Activated CD8-positive, alpha-beta T cell treated with anti-CD3 and anti-CD28 coated beads for 36 hours (primary cell): ENCODE data around the gene KDM4C. TPM values are rescaled to one million over a fixed set of nuclear protein-coding genes. Genes with fewer than 3 reads are reported as not detected.

Experiments
- ATAC-seq: fragments of 200-7000 bp; cut with Tn5 transposase; one replicate; pipeline ENCODE4 v1.10.0; 2021; ENCODE audit warnings: mild to moderate bottlenecking, moderate library complexity
- CTCF ChIA-PET: fragments of 350-600 bp; sonication (Branson Sonifier 250); formaldehyde crosslinking; loops from one replicate; lab custom pipeline; 2021; ENCODE audit warnings: antibody characterized with exemption; lab: Charles Lee
- POLR2A ChIA-PET: fragments of 350-600 bp; sonication (Branson Sonifier 250); formaldehyde crosslinking; loops from one replicate; lab custom pipeline; 2021; ENCODE audit warnings: antibody characterized with exemption; lab: Charles Lee
- DNase-seq: peaks from one replicate; pipeline ENCODE4 v3.0.0-alpha.2; 2020
- H3K27ac Mint-ChIP-seq: one replicate; pipeline ENCODE4 v1.8.0; 2021; ENCODE audit warnings: mild to moderate bottlenecking, mixed read lengths
- H3K27me3 Mint-ChIP-seq: one replicate; pipeline ENCODE4 v1.8.0; 2021; ENCODE audit warnings: mixed read lengths
- H3K36me3 Mint-ChIP-seq: one replicate; pipeline ENCODE4 v1.8.0; 2021; ENCODE audit warnings: low read depth, mixed read lengths
- H3K4me1 Mint-ChIP-seq: one replicate; pipeline ENCODE4 v1.8.0; 2021; ENCODE audit warnings: low read depth, mixed read lengths
- H3K4me3 Mint-ChIP-seq: one replicate; pipeline ENCODE4 v1.8.0; 2021; ENCODE audit warnings: mild to moderate bottlenecking, moderate library complexity, mixed read lengths
- H3K9me3 Mint-ChIP-seq: one replicate; pipeline ENCODE4 v1.8.0; 2021; ENCODE audit warnings: mixed read lengths
- CTCF ChIP-seq: fragments of 200-600 bp; IDR thresholded peaks from one replicate; pipeline ENCODE4 v1.8.0; 2022; ENCODE audit warnings: antibody characterized with exemption, mild to moderate bottlenecking
- intact Hi-C: fragments of 100-400 bp; cut with micrococcal nuclease; formaldehyde crosslinking; loops from one replicate; pipeline ENCODE4 v1.10.0; 2022
- total RNA-seq, 2 experiments: library from RNA; stranded (reverse); gene quantifications; one replicate each; pipeline ENCODE4 v1.2.3, GENCODE V29; 2021

Gene KDM4C
- total RNA-seq, 2 experiments from 2014 or later: 31.1 to 32.9 TPM

GRCh38 chr9:6895754-6896153 lies 138.0 kb downstream of the KDM4C start:
- Mint-ChIP-seq H3K36me3 (peaks cover 38% of the 10 kb centered on the region), H3K27ac (no peak overlapping the region), H3K4me3 (no peak overlapping the region), H3K4me1 (peaks cover 57% of the 10 kb centered on the region), H3K27me3 (no peaks in the 10 kb centered on the region), H3K9me3 (no peaks in the 10 kb centered on the region)
- ChIA-PET CTCF (no interaction called here), POLR2A (interaction anchor here (1.4 kb wide), 1 partner anchor 22 kb away, joined by 4 read pairs; no protein-coding TSS in a partner anchor)
- DNase-seq (no peak), ATAC-seq (no peak)
- intact Hi-C loops: loop anchor here (2.0 kb wide), 1 partner anchor 37 kb away; no protein-coding TSS in a partner anchor
- no peak for TF ChIP-seq CTCF

- Mint-ChIP-seq H3K36me3 (peaks cover 37% of the 10 kb centered on the region), H3K4me1 (peaks cover 61% of the 10 kb centered on the region), H3K4me3 (no peak overlapping the region), H3K9me3 (no peaks in the 10 kb centered on the region), H3K27me3 (no peaks in the 10 kb centered on the region), H3K27ac (peak overlapping the region; percentile 31)
- ChIA-PET POLR2A (interaction anchor here (1.4 kb wide), 1 partner anchor 23 kb away, joined by 4 read pairs; no protein-coding TSS in a partner anchor), CTCF (no interaction called here)
- DNase-seq: peak; percentile 31
- intact Hi-C loops: no loop called here
- no peak for TF ChIP-seq CTCF
- ATAC-seq: peak; percentile 68
Observed at GRCh38 chr9:6896562-6896961, 138.8 kb downstream of the KDM4C start.

GRCh38 chr9:6897207-6897822 lies 139.5 kb downstream of the KDM4C start:
- ChIA-PET POLR2A (interaction anchor here (1.4 kb wide), 1 partner anchor 24 kb away, joined by 4 read pairs; no protein-coding TSS in a partner anchor), CTCF (interaction anchor here (0.9 to 1.3 kb wide), 2 partner anchors 14 to 70 kb away, joined by 3 read pairs; no protein-coding TSS in a partner anchor)
- Mint-ChIP-seq H3K4me1 (peaks cover 65% of the 10 kb centered on the region), H3K36me3 (peaks cover 39% of the 10 kb centered on the region), H3K9me3 (no peaks in the 10 kb centered on the region), H3K4me3 (no peak overlapping the region), H3K27ac (peak overlapping the region; percentile 19), H3K27me3 (no peaks in the 10 kb centered on the region)
- no peak for DNase-seq
- no peak for ATAC-seq
- no peak for TF ChIP-seq CTCF
- intact Hi-C loops: no loop called here

- Mint-ChIP-seq H3K27me3 (no peaks in the 10 kb centered on the region), H3K36me3 (peaks cover 42% of the 10 kb centered on the region), H3K4me3 (no peak overlapping the region), H3K27ac (peak overlapping the region; percentile 18), H3K4me1 (peaks cover 70% of the 10 kb centered on the region), H3K9me3 (no peaks in the 10 kb centered on the region)
- no peak for TF ChIP-seq CTCF
- no peak for ATAC-seq
- ChIA-PET CTCF (interaction anchor here (0.9 to 1.3 kb wide), 2 partner anchors 13 to 71 kb away, joined by 3 read pairs; no protein-coding TSS in a partner anchor), POLR2A (no interaction called here)
- intact Hi-C loops: no loop called here
- DNase-seq: no peak
Observed at GRCh38 chr9:6897898-6898302, 140.1 kb downstream of the KDM4C start.

- no peak overlapping the region for H3K4me3 Mint-ChIP-seq
- no peaks in the 10 kb centered on the region for H3K9me3 Mint-ChIP-seq
- no peak for ATAC-seq
- H3K4me1 Mint-ChIP-seq: peaks cover 58% of the 10 kb centered on the region
- no peaks in the 10 kb centered on the region for H3K27me3 Mint-ChIP-seq
- intact Hi-C loops: no loop called here
- CTCF ChIA-PET: no interaction called here
- TF ChIP-seq CTCF: no peak
- peaks cover 34% of the 10 kb centered on the region for H3K36me3 Mint-ChIP-seq
- POLR2A ChIA-PET: no interaction called here
- no peak overlapping the region for H3K27ac Mint-ChIP-seq
- DNase-seq: peak; percentile 54
Observed at GRCh38 chr9:6899274-6899673, 141.5 kb downstream of the KDM4C start.
